ENCODE measurements around the gene MEAF6.
"Not testable (repeated sequence)": the region's sequence is repeated elsewhere in the genome, so short reads cannot be mapped to it uniquely, and the experiment has no call there.

Gene MEAF6

GRCh38 chr1:37529888-37530287 lies 15.3 kb upstream of the MEAF6 start:
- not testable (repeated sequence) for DNase-seq

GRCh38 chr1:37519613-37520012 lies 5.0 kb upstream of the MEAF6 start:
- DNase-seq: no peak

DNA sequence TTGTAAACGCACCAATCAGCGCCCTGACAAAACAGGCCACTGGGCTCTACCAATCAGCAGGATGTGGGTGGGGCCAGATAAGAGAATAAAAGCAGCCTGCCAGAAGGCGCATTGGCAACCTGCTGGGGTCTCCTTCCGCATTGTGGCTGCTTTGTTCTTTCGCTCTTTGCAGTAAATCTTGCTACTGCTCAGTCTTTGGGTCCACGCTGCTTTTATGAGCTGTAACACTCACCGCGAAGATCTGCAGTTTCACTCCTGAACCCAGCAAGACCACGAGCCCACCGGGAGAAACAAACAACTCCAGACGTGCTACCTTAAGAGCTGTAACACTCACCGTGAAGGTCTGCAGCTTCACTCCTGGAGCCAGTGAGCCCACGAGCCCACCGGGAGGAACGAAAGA lies 4.4 kb upstream of the MEAF6 start:
- not testable (repeated sequence) for DNase-seq

- not testable (repeated sequence) for DNase-seq
Measured at GRCh38 chr1:37518241-37518640, 3.7 kb upstream of the MEAF6 start.

- no peak for DNase-seq
Measured at GRCh38 chr1:37517569-37517968, 3.0 kb upstream of the MEAF6 start.

- no peak for DNase-seq
Measured at GRCh38 chr1:37515185-37516034, 844 bp upstream of the MEAF6 start.

DNA sequence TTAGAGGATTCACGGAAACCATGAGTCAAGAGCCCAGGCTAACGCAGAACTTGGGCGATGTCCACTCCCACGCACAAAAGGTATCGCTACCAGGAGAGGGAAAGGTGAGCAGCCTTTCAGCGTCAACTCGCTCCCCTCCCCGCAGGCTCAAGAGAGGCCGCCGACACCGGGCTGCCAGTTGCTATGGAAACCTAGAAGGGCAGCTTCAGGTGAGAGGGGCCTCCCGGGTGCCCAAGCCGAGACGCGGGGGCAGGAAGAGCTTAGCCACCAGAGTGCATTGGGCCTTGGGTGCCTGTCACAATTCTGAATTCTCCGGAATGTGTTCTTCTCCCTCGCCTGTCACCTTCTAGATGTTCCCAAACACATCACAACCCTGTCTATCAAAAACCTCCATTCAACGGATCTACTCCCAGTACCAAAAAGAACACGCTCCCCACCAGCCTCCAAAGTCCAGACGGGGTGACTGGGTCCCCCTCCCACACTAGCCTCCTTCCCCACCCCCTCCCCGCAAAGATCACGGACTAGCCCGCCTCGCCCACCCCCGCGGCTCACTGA lies 694 bp downstream of the MEAF6 start:
- DNase-seq: peak; percentile 32

- DNase-seq: no peak
Measured at GRCh38 chr1:37509181-37509580, 5.4 kb downstream of the MEAF6 start.

DNA sequence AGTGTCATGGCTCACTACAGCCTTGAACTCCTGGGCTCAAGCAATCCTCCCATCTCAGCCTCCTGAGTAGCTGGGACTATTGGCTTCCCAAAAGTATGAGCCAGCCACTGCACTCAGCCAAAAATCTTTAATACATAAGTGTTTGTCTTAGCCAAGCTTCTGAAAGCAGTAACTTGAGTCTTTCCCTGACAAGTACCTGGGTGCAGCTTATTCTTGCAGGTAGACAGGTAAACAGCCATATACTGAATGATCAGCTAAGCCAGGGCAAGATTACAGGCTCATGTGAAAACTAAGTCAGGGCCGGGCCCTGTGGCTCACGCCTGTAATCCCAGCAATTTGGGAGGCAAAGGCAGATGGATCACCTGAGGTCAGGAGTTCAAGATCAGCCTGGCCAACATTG lies 7.8 kb downstream of the MEAF6 start:
- no peak for DNase-seq

- not testable (repeated sequence) for DNase-seq
Measured at GRCh38 chr1:37502791-37503190, 11.8 kb downstream of the MEAF6 start.

GRCh38 chr1:37502104-37502503 lies 12.5 kb downstream of the MEAF6 start:
- DNase-seq: no peak

GRCh38 chr1:37501661-37502060 lies 12.9 kb downstream of the MEAF6 start:
- DNase-seq: no peak

GRCh38 chr1:37498872-37499617 lies 15.5 kb downstream of the MEAF6 start:
- DNase-seq: no peak

DNA sequence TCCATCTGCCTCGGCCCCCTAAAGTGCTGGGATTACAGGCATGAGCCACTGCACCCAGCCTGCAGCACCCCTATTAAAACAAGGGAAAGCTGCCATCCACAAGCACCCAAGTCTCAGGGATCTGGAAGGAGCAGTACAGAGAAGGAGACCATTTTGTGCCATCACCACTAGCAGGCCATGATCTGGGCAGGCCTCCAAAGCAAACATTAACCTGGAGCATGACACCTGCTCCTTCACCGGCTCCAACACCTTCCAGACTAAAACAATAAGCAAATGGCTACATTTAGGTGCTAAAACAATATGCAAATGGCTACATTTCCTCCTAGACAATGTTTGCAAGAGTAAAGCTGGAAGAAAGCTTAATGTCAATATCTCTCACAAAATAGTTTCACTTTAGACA lies 16.7 kb downstream of the MEAF6 start:
- DNase-seq: no peak

DNA sequence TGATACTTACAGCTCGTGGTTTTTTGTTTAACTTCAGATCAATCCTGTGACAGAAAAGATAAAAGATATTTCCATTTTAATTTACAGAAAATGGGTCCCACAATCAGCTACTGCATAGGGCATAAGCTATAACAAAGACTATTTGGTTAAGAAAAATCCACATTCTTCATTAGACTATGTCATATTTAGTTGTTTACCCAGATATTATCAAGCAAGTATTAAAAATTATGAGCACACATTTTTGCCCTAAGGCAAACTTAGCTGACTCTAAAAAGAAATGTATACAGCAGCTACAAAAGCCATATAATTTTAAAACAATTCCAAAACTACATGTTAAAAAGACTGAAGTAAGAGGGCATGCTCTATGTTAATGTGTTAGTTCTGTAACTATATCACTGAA lies 18.7 kb downstream of the MEAF6 start:
- DNase-seq: no peak

DNA sequence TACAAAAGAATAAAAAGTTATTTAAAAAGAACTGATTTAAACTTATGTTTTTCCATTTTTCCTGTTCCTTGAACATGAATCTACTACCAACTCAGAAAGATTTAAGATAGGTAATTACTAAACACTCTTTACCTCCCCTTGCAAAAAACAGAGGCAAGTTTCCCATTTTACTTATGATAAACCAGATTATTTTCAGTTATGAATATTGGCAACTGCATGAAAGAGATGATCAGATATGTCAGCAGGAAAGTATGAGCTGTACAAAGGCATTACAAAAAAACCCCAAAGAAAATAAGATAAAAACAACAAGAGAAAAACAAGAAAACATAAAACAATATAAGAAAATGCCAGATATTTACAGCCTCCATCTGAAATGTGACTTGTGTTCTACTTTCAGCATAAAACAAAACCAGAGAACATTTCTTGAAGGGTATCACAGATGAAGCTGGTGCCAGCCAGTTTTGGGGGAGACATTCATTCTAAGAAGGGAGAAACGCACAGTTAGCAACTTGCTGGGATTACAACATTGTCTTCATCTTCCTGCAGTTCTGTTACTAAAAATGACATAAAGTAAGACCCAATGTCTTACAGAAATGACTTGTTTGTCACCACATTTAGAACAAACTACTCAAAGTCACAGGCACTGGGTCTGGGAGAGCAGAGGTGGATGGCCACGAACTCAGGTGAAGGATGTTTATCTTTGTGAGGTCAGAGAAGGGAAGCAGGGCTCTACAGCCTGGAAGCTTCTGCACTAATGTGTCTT lies 21.0 kb downstream of the MEAF6 start:
- DNase-seq: no peak

DNA sequence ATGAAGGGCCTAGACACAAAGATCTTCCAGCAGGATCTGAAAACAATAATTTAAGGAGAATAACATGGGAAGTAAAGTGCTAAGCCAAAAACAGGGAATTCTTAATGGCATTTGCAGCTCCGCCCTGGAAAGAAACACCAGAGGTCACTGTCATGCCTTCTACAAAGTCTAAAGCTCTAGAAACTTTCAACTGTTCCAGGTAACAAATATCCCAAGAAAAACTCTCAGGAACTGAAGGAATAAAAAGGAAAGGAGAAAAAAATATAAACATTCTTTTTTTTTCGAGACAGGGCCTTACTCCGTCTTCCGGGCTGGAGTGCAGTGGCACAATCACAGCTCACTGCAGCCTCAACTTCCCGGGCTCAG lies 27.0 kb downstream of the MEAF6 start:
- no peak for DNase-seq

- DNase-seq: peak; percentile 78
Measured at GRCh38 chr1:37486680-37487618, 27.6 kb downstream of the MEAF6 start.

DNA sequence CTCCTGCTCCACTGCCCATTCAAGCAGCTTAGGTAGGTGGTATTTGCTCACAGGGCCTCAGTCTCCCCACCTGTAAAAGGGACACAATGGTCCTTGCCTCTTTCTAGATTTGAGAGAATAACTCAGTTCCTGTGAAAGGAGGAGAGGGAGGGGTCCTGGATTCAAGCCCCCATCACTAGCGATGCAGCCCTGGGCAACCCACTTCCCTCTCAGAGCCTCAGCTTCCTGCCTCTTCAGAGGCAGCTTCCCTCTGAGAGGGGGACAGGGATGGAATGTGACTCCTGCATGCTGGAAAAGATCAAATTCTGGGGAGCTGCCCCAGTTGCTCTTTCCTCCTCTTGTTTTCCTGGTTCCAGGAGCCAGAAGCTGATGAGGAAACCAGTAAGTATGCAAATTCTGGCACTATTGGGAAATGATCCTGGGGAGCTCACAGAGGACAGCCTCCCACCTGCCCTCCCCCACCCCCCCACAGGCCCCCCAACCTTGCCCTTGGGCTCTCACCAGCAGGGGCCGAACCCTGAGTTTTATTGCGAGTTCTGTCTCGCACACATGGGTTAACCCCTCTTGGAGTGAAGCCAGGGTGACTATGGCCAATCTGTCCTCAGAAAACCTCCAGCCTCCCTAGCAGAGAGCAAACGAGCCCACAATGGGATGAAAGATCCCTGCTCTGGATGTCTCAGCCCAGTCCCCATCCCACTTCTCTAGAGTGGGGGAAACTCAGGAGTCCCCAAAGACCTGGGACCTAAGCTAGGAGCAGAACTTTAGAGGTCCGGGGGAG lies 28.5 kb downstream of the MEAF6 start:
- no peak for DNase-seq

DNA sequence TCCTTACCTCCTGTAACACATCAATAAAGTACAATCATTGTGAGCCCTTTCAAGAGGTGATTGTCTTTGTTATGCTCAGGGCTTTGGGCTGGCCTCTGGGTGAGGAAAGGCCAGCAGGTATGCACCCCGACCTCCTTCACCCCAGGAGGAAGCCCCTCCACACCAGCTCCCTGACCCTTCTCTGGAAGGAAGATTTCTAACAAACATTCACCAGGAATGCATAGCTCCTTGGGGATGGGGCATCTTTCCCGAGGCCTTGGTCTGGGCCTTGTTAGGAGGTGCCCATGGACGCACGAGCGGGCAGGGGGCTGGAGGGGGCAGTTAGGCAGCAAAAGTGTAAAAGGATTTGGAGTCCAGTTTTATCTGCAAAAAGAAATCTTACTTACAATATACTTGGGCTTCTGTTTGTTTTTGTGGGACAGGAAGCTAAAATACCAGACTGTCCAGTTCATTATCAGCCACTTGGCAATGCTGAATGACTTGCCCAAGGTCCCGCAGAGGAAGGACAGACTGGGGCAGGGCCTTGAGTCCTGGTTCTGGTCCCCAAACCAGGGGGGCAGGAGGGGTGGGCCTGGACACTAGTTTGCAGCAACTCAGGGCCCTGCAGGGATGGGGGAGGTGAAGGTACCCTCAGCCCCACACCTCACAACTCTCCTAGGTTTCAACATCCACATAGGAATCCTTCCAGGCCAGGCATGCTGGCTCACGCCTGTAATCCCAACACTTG lies 30.1 kb downstream of the MEAF6 start:
- no peak for DNase-seq

DNA sequence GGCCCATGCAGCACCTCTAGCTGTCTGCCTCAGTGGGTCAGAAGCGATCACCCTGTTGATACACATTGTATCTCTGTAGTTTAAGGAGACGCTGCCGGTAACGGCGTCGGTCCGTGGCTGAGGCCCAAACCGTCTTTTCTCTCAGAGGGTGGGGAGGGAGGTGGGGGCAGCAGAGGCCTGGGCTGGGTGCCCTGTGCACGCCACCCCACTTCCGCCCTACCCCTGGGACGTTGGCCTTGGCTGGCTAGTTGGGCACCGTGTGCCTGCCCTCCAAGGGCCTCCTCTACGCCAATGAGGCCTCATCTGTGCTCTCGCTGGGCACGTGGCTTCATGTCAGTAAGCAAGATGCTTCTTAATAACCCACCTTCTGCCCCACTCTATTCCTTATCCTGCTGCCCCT lies 30.8 kb downstream of the MEAF6 start:
- DNase-seq: no peak
